HEK293T (cell line): ENCODE results near the gene PDE4DIP.
"Not testable (repeated sequence)": the region's sequence is repeated elsewhere in the genome, so short reads cannot be mapped to it uniquely, and the experiment has no call there.

Experiments used
- BHLHE40 ChIP-seq: fragments of 450-650 bp; IDR thresholded peaks from 2 replicates; pipeline ENCODE4 v1.6.1; 2016; ENCODE audit warnings: mild to moderate bottlenecking, moderate library complexity, borderline replicate concordance
- FOXM1 ChIP-seq: fragments of 450-650 bp; IDR thresholded peaks from 2 replicates; pipeline ENCODE4 v1.6.1; 2017; ENCODE audit warnings: mild to moderate bottlenecking, borderline replicate concordance
- HDGF ChIP-seq: fragments of 450-650 bp; IDR thresholded peaks from 2 replicates; pipeline ENCODE4 v1.6.1; 2017; ENCODE audit warnings: antibody characterized with exemption, borderline replicate concordance
- LEF1 ChIP-seq: fragments of 450-650 bp; IDR thresholded peaks from 2 replicates; pipeline ENCODE4 v1.6.1; 2017; ENCODE audit warnings: mild to moderate bottlenecking, borderline replicate concordance
- SP1 ChIP-seq: fragments of 450-650 bp; IDR thresholded peaks from 2 replicates; pipeline ENCODE4 v1.6.1; 2017
- SUZ12 ChIP-seq: fragments of 450-650 bp; IDR thresholded peaks from 2 replicates; pipeline ENCODE4 v1.6.1; 2016; ENCODE audit warnings: mild to moderate bottlenecking
- TF ChIP-seq, protein P1 (sequence below): fragments of 450-650 bp; IDR thresholded peaks from 2 replicates; pipeline ENCODE4 v1.6.1; 2016

GRCh38 chr1:149008326-149008725 is 164.1 kb downstream of the PDE4DIP start:
- TF ChIP-seq, protein P1, sequence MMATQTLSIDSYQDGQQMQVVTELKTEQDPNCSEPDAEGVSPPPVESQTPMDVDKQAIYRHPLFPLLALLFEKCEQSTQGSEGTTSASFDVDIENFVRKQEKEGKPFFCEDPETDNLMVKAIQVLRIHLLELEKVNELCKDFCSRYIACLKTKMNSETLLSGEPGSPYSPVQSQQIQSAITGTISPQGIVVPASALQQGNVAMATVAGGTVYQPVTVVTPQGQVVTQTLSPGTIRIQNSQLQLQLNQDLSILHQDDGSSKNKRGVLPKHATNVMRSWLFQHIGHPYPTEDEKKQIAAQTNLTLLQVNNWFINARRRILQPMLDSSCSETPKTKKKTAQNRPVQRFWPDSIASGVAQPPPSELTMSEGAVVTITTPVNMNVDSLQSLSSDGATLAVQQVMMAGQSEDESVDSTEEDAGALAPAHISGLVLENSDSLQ, result not testable (repeated sequence)
- TF ChIP-seq SP1, HDGF, BHLHE40, FOXM1, LEF1, SUZ12: not testable (repeated sequence)
